H1 (cell line): ENCODE data around the gene ADAMTS13. TPM values are rescaled to one million over a fixed set of nuclear protein-coding genes. Genes with fewer than 3 reads are reported as not detected.

Experiments
- CTCF ChIA-PET: fragments of 300-600 bp; sonication (Branson Sonifier 250); formaldehyde crosslinking; loops from one replicate; lab custom pipeline; 2021; ENCODE audit not compliant: partially characterized antibody; lab: Charles Lee
- POLR2A ChIA-PET: fragments of 300-600 bp; sonication (Branson Sonifier 250); formaldehyde crosslinking; loops from one replicate; lab custom pipeline; 2021; ENCODE audit warnings: inconsistent platforms; ENCODE audit not compliant: partially characterized antibody; lab: Charles Lee
- DNase-seq, 2 experiments: peaks; one replicate each; pipeline versions ENCODE4 v3.0.0 to v3.0.0-alpha.2; 2010 to 2022; ENCODE audit warnings: low spot score in 2 of 2, low read depth in 1 of 2, mixed read lengths in 1 of 2
- FAIRE-seq: peaks from 2 replicates; lab custom pipeline; 2011; peaks lifted over from hg19 to GRCh38; lab: Jason Lieb, UNC
- H2AFZ ChIP-seq: 2 replicates; pipeline ENCODE4 v1.8.1; 2012; ENCODE audit warnings: low read length, inconsistent platforms
- H2AK5ac ChIP-seq: 2 replicates; pipeline ENCODE4 v1.6.1; 2013; ENCODE audit warnings: low read depth, low read length
- H2BK120ac ChIP-seq: replicated peaks from 2 replicates; pipeline ENCODE3; 2013; ENCODE audit warnings: low read depth, low read length, inconsistent platforms
- H2BK12ac ChIP-seq: 2 replicates; pipeline ENCODE4 v1.6.1; 2013; ENCODE audit warnings: low read depth, low read length
- H2BK15ac ChIP-seq: 2 replicates; pipeline ENCODE4 v1.6.1; 2013; ENCODE audit warnings: low read length
- H2BK20ac ChIP-seq: 2 replicates; pipeline ENCODE4 v1.6.1; 2013; ENCODE audit warnings: low read length
- H2BK5ac ChIP-seq: 2 replicates; pipeline ENCODE4 v1.6.1; 2013; ENCODE audit warnings: low read depth, low read length
- H3K14ac ChIP-seq: 2 replicates; pipeline ENCODE4 v1.6.1; 2013; ENCODE audit warnings: inconsistent platforms; ENCODE audit not compliant: insufficient read length
- H3K18ac ChIP-seq: 2 replicates; pipeline ENCODE4 v1.6.1; 2013; ENCODE audit warnings: low read length; ENCODE audit errors: extremely low read depth
- H3K23ac ChIP-seq: 2 replicates; pipeline ENCODE4 v1.6.1; 2013; ENCODE audit warnings: inconsistent platforms; ENCODE audit not compliant: insufficient read length
- H3K23me2 ChIP-seq: 2 replicates; pipeline ENCODE4 v1.6.1; 2013; ENCODE audit warnings: low read depth, low read length
- H3K27ac ChIP-seq: 2 replicates; pipeline ENCODE4 v1.6.1; 2011; ENCODE audit warnings: low read depth, low read length, inconsistent platforms
- H3K27me3 ChIP-seq, 4 experiments: replicated peaks in 1 of 4; 1 replicate in 1 of 4; 2 replicates in 3 of 4; pipeline versions ENCODE4 v1.6.1 to v1.8.1; 2011 to 2013; ENCODE audit warnings: low read length in 3 of 4, mild to moderate bottlenecking in 3 of 4, inconsistent platforms in 2 of 4, mixed read lengths in 2 of 4, moderate library complexity in 1 of 4; ENCODE audit not compliant: control insufficient read depth in 3 of 4, insufficient read depth in 3 of 4; ENCODE audit errors: extremely low read depth in 1 of 4
- H3K36me3 ChIP-seq, 4 experiments: 2 replicates each; pipeline versions ENCODE4 v1.6.1 to v1.8.1; 2011 to 2013; ENCODE audit warnings: mild to moderate bottlenecking in 4 of 4, low read length in 3 of 4, moderate library complexity in 2 of 4, control low read depth in 1 of 4, inconsistent platforms in 1 of 4; ENCODE audit not compliant: insufficient read depth in 4 of 4, control insufficient read depth in 2 of 4
- H3K4ac ChIP-seq: replicated peaks from 2 replicates; pipeline ENCODE3; 2013; ENCODE audit warnings: low read length, low read depth, mixed read lengths, inconsistent platforms; ENCODE audit not compliant: insufficient read length
- H3K4me1 ChIP-seq, 4 experiments: replicated peaks in 1 of 4; 1 replicate in 1 of 4; 2 replicates in 3 of 4; pipeline versions ENCODE4 v1.6.1 to v1.8.1; 2011 to 2013; ENCODE audit warnings: low read length in 3 of 4, inconsistent platforms in 2 of 4, mixed read lengths in 1 of 4; ENCODE audit not compliant: insufficient read depth in 4 of 4, control insufficient read depth in 3 of 4
- H3K4me2 ChIP-seq, 2 experiments: 2 replicates each; pipeline versions ENCODE4 v1.6.1 to v1.8.1; 2011 to 2013; ENCODE audit warnings: low read depth in 2 of 2, low read length in 2 of 2, control low read depth in 1 of 2, inconsistent platforms in 1 of 2, mild to moderate bottlenecking in 1 of 2; ENCODE audit not compliant: insufficient read depth in 1 of 2
- H3K4me3 ChIP-seq, 4 experiments: fragments of 200-600, 300-600 bp in 1 of 4; sonication (generic), shearing (Covaris generic), sonication (Bioruptor Twin) in 1 of 4; 2 replicates each; pipeline versions ENCODE4 v1.5.1 to v1.8.1; 2011 to 2016; ENCODE audit warnings: low read length in 4 of 4, low read depth in 3 of 4, control low read depth in 2 of 4, inconsistent platforms in 2 of 4, mild to moderate bottlenecking in 2 of 4, mixed read lengths in 1 of 4, moderate library complexity in 1 of 4; ENCODE audit not compliant: insufficient read depth in 2 of 4; ENCODE audit errors: extremely low read depth in 1 of 4
- H3K56ac ChIP-seq: replicated peaks from 2 replicates; pipeline ENCODE3; 2013; ENCODE audit warnings: low read depth, mild to moderate bottlenecking, mixed read lengths, low read length, inconsistent platforms; ENCODE audit not compliant: insufficient read length
- H3K79me1 ChIP-seq: 2 replicates; pipeline ENCODE4 v1.6.1; 2013; ENCODE audit warnings: low read depth, low read length, control low read depth
- H3K79me2 ChIP-seq, 2 experiments: 2 replicates each; pipeline versions ENCODE4 v1.6.1 to v1.8.1; 2012 to 2013; ENCODE audit warnings: low read length in 2 of 2, mild to moderate bottlenecking in 2 of 2, inconsistent platforms in 1 of 2; ENCODE audit not compliant: insufficient read depth in 2 of 2, control insufficient read depth in 1 of 2
- H3K9ac ChIP-seq, 4 experiments: replicated peaks in 1 of 4; 1 replicate in 1 of 4; 2 replicates in 3 of 4; pipeline versions ENCODE4 v1.6.1 to v1.8.1; 2011 to 2013; ENCODE audit warnings: low read depth in 3 of 4, low read length in 3 of 4, control low read depth in 2 of 4, mild to moderate bottlenecking in 2 of 4, moderate library complexity in 2 of 4, inconsistent platforms in 1 of 4; ENCODE audit errors: extremely low read depth in 1 of 4
- H3K9me3 ChIP-seq, 2 experiments: 2 replicates each; pipeline versions ENCODE4 v1.6.1 to v1.8.1; 2012 to 2013; ENCODE audit warnings: mild to moderate bottlenecking in 2 of 2, moderate library complexity in 2 of 2, control low read depth in 1 of 2, inconsistent platforms in 1 of 2, low read depth in 1 of 2, low read length in 1 of 2, mixed read lengths in 1 of 2; ENCODE audit not compliant: insufficient read depth in 2 of 2
- H4K20me1 ChIP-seq, 2 experiments: replicated peaks in 1 of 2; 2 replicates each; pipeline versions ENCODE3 to v1.8.1; 2011 to 2013; ENCODE audit warnings: inconsistent platforms in 2 of 2, low read length in 2 of 2, mild to moderate bottlenecking in 1 of 2; ENCODE audit not compliant: insufficient read depth in 2 of 2, control insufficient read depth in 1 of 2
- H4K5ac ChIP-seq: 2 replicates; pipeline ENCODE4 v1.6.1; 2013; ENCODE audit warnings: low read length, low read depth, mixed read lengths, inconsistent platforms; ENCODE audit not compliant: insufficient read length
- H4K8ac ChIP-seq: 2 replicates; pipeline ENCODE4 v1.8.0; 2013; ENCODE audit warnings: mild to moderate bottlenecking, moderate library complexity, low read length, inconsistent platforms; ENCODE audit not compliant: insufficient read depth; ENCODE audit errors: extremely low read depth
- H4K91ac ChIP-seq: replicated peaks from 2 replicates; pipeline ENCODE3; 2013; ENCODE audit warnings: low read length, mixed read lengths, inconsistent platforms; ENCODE audit not compliant: insufficient read length
- CBX5 ChIP-seq: fragments of 300-800, 300-1000 bp; sonication (generic); IDR thresholded peaks from 2 replicates; pipeline ENCODE4 v1.7.1; 2016; ENCODE audit warnings: antibody characterized with exemption, low read length, low read depth
- HDAC2 ChIP-seq, 2 experiments: fragments of 300-600 bp in 1 of 2; sonication (generic) in 1 of 2; IDR thresholded peaks; 2 replicates each; pipeline ENCODE4 v1.6.1; 2011 to 2012; ENCODE audit warnings: low read depth in 2 of 2, low read length in 2 of 2, mild to moderate bottlenecking in 2 of 2, moderate library complexity in 2 of 2, borderline replicate concordance in 1 of 2, inconsistent platforms in 1 of 2
- KDM5A ChIP-seq: fragments of 200-600 bp; IDR thresholded peaks from 2 replicates; pipeline ENCODE4 v1.7.1; 2012; ENCODE audit warnings: mild to moderate bottlenecking, low read length, inconsistent platforms, mixed read lengths
- MAFK ChIP-seq: IDR thresholded peaks from 2 replicates; pipeline ENCODE4 v1.6.1; 2012; ENCODE audit warnings: low read depth, mild to moderate bottlenecking, improper control_type of control experiment, low read length
- NRF1 ChIP-seq: IDR thresholded peaks from 2 replicates; pipeline ENCODE4 v1.6.1; 2011; ENCODE audit warnings: mild to moderate bottlenecking, low read depth, low read length, improper control_type of control experiment
- RBBP5 ChIP-seq: IDR thresholded peaks from 2 replicates; pipeline ENCODE4 v1.7.1; 2012; ENCODE audit warnings: low read depth, mild to moderate bottlenecking, inconsistent platforms, low read length, moderate library complexity, borderline replicate concordance
- RNF2 ChIP-seq: fragments of 200-900, 300-1000 bp; sonication (generic); IDR thresholded peaks from 2 replicates; pipeline ENCODE4 v1.7.1; 2016; ENCODE audit warnings: borderline replicate concordance, low read depth, mild to moderate bottlenecking, antibody characterized with exemption, low read length; ENCODE audit not compliant: poor library complexity, severe bottlenecking; ENCODE audit errors: missing control alignments
- SIRT6 ChIP-seq: IDR thresholded peaks from one replicate; pipeline ENCODE4 v1.7.1; 2012; ENCODE audit warnings: low read length, inconsistent platforms
- SP1 ChIP-seq: IDR thresholded peaks from 2 replicates; pipeline ENCODE4 v1.6.1; 2011; ENCODE audit warnings: low read depth, low read length
- SRF ChIP-seq: IDR thresholded peaks from 2 replicates; pipeline ENCODE4 v1.6.1; 2011; ENCODE audit warnings: mild to moderate bottlenecking, low read depth, low read length, moderate library complexity
- TAF7 ChIP-seq: optimal IDR thresholded peaks from 2 replicates; pipeline ENCODE3; 2011; ENCODE audit warnings: low read depth, mild to moderate bottlenecking, inconsistent platforms, low read length, moderate library complexity, borderline replicate concordance
- TBP ChIP-seq: IDR thresholded peaks from 2 replicates; pipeline ENCODE4 v1.6.1; 2011; ENCODE audit warnings: low read depth, low read length, improper control_type of control experiment
- WGBS, 2 experiments: shearing (Covaris generic) in 1 of 2; methylation state at CpG; one replicate each; pipeline versions ENCODE4 v1.1.6 to v1.1.7; 2013 to 2015; ENCODE audit warnings: low lambda C conversion rate in 2 of 2, mixed read lengths in 2 of 2, inconsistent platforms in 1 of 2, low coverage in 1 of 2, missing lambda C conversion rate in 1 of 2; ENCODE audit not compliant: insufficient replicate concordance in 2 of 2, insufficient coverage in 1 of 2, insufficient read length in 1 of 2; ENCODE audit errors: extremely low coverage in 1 of 2, missing lambda C conversion rate in 1 of 2; 5-methylcytosine and 5-hydroxymethylcytosine counted together
- polyA plus RNA-seq, 7 experiments: library from polyadenylated mRNA; depleted of rRNA in 3 of 7; stranded (reverse) in 5 of 7; unstranded in 2 of 7; fragments of >200 nt in 5 of 7; fragments of 200-250 nt in 2 of 7; gene quantifications; 1 replicate in 5 of 7; 2 replicates in 1 of 7; 4 replicates in 1 of 7; pipeline versions ENCODE4 v1.2.1 to v1.2.3, GENCODE V29; 2011 to 2013; ENCODE audit warnings: missing spikeins in 2 of 7, mixed read lengths in 2 of 7
- total RNA-seq: library from RNA; stranded (reverse); fragmentation: NEBNext Ultra II Directional; extraction: Animal tissue kit (Norgen Biotek cat#: 25700); gene quantifications from 2 replicates; pipeline ENCODE4 v1.2.1, GENCODE V29; 2021

ADAMTS13 gene
- total and polyA plus RNA-seq, 2 of the 8 experiments (the other 6 are each of a cell fraction or from before 2014, with no cell fraction given) = 4.4 to 5.8 TPM

GRCh38 chr9:133419005-133419404, 3.2 kb upstream of the ADAMTS13 start:
- 0 out of 2 replicates have a peak overlapping the region, but pooled peaks have one; percentile 27 for H2BK12ac ChIP-seq
- peaks cover 18% of the 10 kb centered on the region for H3K79me1 ChIP-seq
- no peaks in the 10 kb centered on the region for H3K9me3 ChIP-seq
- H3K56ac ChIP-seq = no peak overlapping the region
- DNase-seq (no peak), FAIRE-seq (no peak)
- H2BK5ac ChIP-seq = no peak overlapping the region
- peaks cover 0 to 13% of the 10 kb centered on the region in 2 experiments for H4K20me1 ChIP-seq
- TF ChIP-seq TAF7 (no peak), HDAC2 (IDR thresholded peaks at IDR 0.05; ENCODE audit: borderline replicate concordance in 1 of 2, low read depth in 2 of 2, low read length in 2 of 2) (no peak), TBP (no peak), SP1 (no peak), RNF2 (no peak), CBX5 (no peak), SIRT6 (no peak), RBBP5 (no peak), KDM5A (no peak), NRF1 (no peak), SRF (no peak), MAFK (no peak)
- no peak overlapping the region for H2BK15ac ChIP-seq
- peaks cover 0 to 20% (median 5%) of the 10 kb centered on the region in 4 experiments; a peak in 4 of 7 replicates for H3K4me1 ChIP-seq
- H3K36me3 ChIP-seq = peaks cover 2 to 18% (median 8%) of the 10 kb centered on the region in 4 experiments; a peak in 7 of 8 replicates
- H2AFZ ChIP-seq = no peak overlapping the region
- H3K4me2 ChIP-seq = peak overlapping the region; percentile 68 to 76
- no peak overlapping the region for H4K5ac ChIP-seq
- peaks cover 0 to 34% of the 10 kb centered on the region in 2 experiments; a peak in 2 of 4 replicates for H3K79me2 ChIP-seq
- H3K27ac ChIP-seq = no peak overlapping the region
- H2BK120ac ChIP-seq = no peak overlapping the region
- H4K91ac ChIP-seq = no peak overlapping the region
- no peak overlapping the region for H3K9ac ChIP-seq
- no peak overlapping the region for H3K23ac ChIP-seq
- no peaks in the 10 kb centered on the region; a peak in 1 of 7 replicates for H3K27me3 ChIP-seq
- WGBS, 2 experiments = 54% methylated on average over 13 of the region's 13 CpGs; no CpG with 5 or more reads in 1 of the 2 experiments
- ChIA-PET POLR2A (interaction anchor here (0.6 to 5.0 kb wide), 18 partner anchors 9 to 1826 kb away, joined by 3 to 29 read pairs (median 3); partner anchors contain the start of genes CACFD1, MED22, RPL7A and SURF1), CTCF (interaction anchor here (0.7 to 1.8 kb wide), 7 partner anchors 13 to 254 kb away, joined by 3 to 5 read pairs (median 3); no protein-coding TSS in a partner anchor)
- H4K8ac ChIP-seq = no peak overlapping the region; the same call in 1 of the 2 replicates
- no peak overlapping the region for H3K4ac ChIP-seq
- no peak overlapping the region for H2BK20ac ChIP-seq
- no peak overlapping the region for H3K14ac ChIP-seq
- peaks cover 4% of the 10 kb centered on the region for H3K23me2 ChIP-seq
- no peak overlapping the region for H2AK5ac ChIP-seq
- H3K18ac ChIP-seq = no peak overlapping the region
- peak overlapping the region in 3 of 4 experiments; percentile 19 to 96 (median 91); a peak in 4 of 8 replicates for H3K4me3 ChIP-seq
